ENCODE results near the gene UNG. TPM values are rescaled to one million over a fixed set of nuclear protein-coding genes. Genes with fewer than 3 reads are reported as not detected.

The UNG gene
- total RNA-seq, 2 donors from 2014 or later: 39.6 to 59.3 TPM

DNA sequence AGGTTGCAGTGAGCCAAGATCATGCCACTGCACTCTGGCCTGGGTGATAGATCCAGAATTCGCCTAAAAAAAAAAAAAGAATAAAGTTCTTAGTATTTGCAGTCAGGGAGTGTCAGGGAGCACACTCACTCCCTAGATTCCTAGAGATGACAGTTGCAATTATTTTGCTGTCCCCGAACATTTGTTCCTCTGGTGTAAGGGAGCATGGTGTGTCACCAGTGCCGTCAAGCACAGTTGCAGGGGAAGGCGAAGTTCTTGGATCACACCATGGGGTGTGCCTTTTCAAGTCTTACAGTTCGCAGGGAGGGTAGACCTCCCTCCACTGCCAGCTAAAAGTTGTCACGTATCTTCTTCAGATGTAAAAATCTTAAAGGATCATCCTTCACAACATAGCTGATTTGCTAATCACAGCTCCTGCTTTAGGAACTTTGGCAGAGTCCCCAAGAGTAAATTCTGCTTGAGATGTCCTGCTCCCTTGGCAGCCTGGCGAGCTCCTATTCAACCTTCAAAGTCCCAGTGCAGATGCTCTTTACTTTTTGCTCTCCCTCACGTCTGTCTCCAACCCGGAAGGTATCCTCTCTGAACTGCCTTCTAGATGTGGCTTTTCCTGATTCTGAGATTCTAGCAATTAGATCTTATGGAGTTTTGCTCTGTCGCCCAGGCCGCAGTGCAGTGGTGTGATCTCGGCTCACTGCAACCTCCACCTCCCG is 30.3 kb downstream of the UNG start:
- 92% methylated on average over 13 of the region's 13 CpGs for WGBS
- Histone ChIP-seq H3K4me3 (no peak overlapping the region), H3K4me1 (replicated peaks) (no peaks in the 10 kb centered on the region), H3K27ac (no peak overlapping the region), H3K36me3 (no peaks in the 10 kb centered on the region), H3K9me3 (no peaks in the 10 kb centered on the region), H3K27me3 (replicated peaks; ENCODE audit: insufficient read depth) (no peaks in the 10 kb centered on the region)
- intact Hi-C loops (cut with DNase I): no loop called here
- no peak for TF ChIP-seq CTCF (IDR thresholded peaks at IDR 0.05)
- no peak for DNase-seq (ENCODE audit: low spot score)

DNA sequence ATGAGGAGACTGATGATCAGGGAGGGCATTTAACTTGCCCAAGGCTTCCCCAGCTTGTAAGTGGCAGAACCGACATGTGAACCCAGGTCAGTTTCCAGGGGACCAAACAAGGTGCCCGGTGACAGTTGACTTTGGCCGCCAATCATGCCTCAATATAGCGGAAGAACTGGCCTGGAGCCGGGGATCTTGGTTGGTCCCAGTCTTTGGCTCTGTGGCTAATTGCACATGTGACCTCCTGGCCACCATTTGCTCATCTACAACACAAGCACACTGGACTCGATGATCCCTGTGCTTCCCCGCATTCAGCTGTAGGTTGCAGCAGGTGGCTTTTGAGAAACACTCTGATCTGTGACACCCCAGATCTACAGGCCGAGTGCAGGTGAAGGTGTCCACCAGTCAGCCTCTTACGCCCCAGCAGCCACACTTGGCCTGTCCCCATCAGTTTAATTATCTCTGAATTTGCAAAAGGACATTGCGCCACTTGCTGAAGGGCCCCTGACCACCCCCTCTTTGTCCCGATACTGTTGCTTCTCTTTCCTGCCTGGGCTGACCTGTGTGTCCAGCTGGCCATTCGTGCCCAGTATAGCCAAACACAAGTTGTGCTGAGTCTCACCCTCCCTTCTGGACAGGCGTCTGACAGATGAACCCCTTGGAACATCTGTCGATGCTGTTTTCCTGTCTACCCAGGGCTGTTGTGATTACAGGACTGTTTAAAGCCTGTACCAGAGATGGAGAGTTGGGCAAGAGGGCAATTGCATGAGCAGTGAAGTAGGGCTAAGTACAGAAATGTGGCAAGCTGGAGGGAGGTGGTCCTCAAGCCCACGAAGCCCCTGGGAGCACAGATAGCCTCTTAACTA is 33.1 kb downstream of the UNG start:
- Histone ChIP-seq H3K4me1 (replicated peaks) (no peaks in the 10 kb centered on the region), H3K27me3 (replicated peaks; ENCODE audit: insufficient read depth) (no peaks in the 10 kb centered on the region), H3K36me3 (no peaks in the 10 kb centered on the region), H3K9me3 (no peaks in the 10 kb centered on the region), H3K27ac (no peak overlapping the region), H3K4me3 (no peak overlapping the region)
- TF ChIP-seq CTCF (IDR thresholded peaks at IDR 0.05): no peak
- no peak for TF ChIP-seq POLR2A (IDR thresholded peaks at IDR 0.05)
- TF ChIP-seq POLR2AphosphoS5 (IDR thresholded peaks at IDR 0.05): no peak
- WGBS: 83% methylated on average over 15 of the region's 15 CpGs
- DNase-seq (ENCODE audit: low spot score): no peak
- intact Hi-C loops (cut with DNase I): no loop called here

DNA sequence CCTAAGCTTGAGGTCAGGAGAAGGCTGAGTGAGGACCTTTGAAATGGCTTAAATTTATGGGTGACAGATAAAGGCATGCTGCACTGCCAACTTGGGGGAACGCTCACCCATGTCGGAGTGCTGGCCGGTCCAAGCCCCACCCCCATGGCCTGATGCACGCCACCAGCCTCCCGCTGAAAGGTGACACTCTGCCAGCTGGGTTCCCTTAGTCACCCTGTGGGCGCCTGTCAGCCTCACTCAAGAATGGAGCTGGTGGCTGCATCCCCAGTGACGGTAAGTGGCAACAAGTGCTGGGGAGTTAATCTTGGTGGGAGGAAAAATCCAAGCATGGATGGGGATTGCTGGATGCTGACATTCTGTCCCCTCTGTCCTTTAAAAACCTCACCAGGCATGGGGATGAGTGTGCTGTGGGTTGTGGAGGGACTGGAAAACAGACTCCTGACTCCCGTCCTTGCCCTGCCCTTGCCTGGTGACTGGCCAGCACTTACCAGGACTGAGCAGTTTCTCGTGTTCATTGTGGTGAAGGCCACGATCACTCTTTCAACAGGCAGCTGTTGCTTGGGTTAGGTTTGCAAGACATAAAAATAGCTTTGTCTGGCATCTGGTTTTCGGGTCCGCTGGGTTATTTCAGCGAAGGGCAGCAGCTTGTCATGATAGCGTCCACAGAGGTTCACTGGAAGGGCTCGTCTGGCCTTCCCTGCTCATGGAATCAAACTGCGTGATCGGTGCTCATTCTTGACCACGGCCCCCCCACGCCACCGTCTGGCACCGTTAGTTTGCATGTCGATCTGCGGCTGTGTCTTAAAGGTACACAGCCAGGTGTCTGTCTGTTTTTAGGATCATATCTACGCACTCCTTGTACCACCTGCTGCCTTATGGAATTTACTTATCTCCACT is 34.0 kb downstream of the UNG start:
- 52% methylated on average over 24 of the region's 24 CpGs for WGBS
- TF ChIP-seq POLR2A (IDR thresholded peaks at IDR 0.05): no peak
- no peak for TF ChIP-seq POLR2AphosphoS5 (IDR thresholded peaks at IDR 0.05)
- TF ChIP-seq CTCF (IDR thresholded peaks at IDR 0.05): no peak
- Histone ChIP-seq H3K36me3 (no peaks in the 10 kb centered on the region), H3K9me3 (no peaks in the 10 kb centered on the region), H3K27me3 (replicated peaks; ENCODE audit: insufficient read depth) (no peaks in the 10 kb centered on the region), H3K27ac (no peak overlapping the region), H3K4me3 (no peak overlapping the region), H3K4me1 (replicated peaks) (no peaks in the 10 kb centered on the region)
- intact Hi-C loops (cut with DNase I): no loop called here
- no peak for DNase-seq (ENCODE audit: low spot score)

DNA sequence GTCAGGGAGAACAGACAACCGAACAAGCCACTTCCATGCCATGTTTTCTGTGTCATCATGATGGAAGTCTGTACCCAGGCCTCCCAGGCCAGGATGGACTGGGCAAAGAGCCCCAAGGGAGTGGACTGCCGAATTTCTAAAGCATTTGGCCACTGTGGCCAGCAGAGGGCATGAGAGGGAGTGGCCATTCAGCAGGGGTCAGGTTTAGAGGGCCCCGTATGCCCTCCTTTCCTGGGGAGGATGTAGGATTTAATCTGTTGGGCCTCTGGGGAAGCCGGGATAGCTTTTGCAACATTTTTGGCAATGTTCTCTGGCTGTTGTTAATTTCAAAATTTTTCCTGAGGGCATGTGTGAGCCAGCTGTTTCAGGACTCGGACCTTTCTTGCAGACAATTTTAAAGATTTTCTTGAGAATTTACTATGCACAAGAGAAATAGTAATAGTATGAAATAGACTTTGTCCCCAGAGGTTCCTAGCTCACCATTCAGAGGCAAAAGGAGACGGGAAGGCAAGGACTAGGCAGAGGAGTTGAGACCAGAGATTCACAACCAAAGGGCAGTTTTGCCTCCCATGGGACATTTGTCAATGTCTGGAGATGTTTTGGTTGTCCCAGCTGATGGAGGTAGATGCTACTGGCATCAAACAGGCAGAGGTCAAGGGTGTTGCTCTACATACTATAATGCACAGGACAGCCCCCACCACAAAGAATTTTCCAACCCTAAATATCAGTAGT is 37.0 kb downstream of the UNG start:
- H3K27me3 ChIP-seq (replicated peaks; ENCODE audit: insufficient read depth): no peaks in the 10 kb centered on the region
- no peaks in the 10 kb centered on the region for H3K4me1 ChIP-seq (replicated peaks)
- intact Hi-C loops (cut with DNase I): no loop called here
- no peak overlapping the region for H3K4me3 ChIP-seq
- H3K27ac ChIP-seq: no peak overlapping the region
- TF ChIP-seq POLR2A (IDR thresholded peaks at IDR 0.05) (no peak), CTCF (IDR thresholded peaks at IDR 0.05) (peak in 2 of 4 experiments; percentile 27 to 29), POLR2AphosphoS5 (IDR thresholded peaks at IDR 0.05) (no peak)
- no peaks in the 10 kb centered on the region for H3K36me3 ChIP-seq
- H3K9me3 ChIP-seq: no peaks in the 10 kb centered on the region
- 61% methylated on average over 6 of the region's 6 CpGs for WGBS
- DNase-seq (ENCODE audit: low spot score): no peak
